KG1 (cell line): ENCODE results near the gene MAPRE3.

ENCODE experiments used
- DNase-seq: peaks from one replicate; lab custom pipeline; 2025; lab: John Stamatoyannopoulos, UW

MAPRE3 gene

GRCh38 chr2:27014771-27015433, 44.5 kb downstream of the MAPRE3 start:
- DNase-seq = no peak

- peak; percentile 25 for DNase-seq
Observed at GRCh38 chr2:27016801-27017325, 46.4 kb downstream of the MAPRE3 start.

- no peak for DNase-seq
Observed at GRCh38 chr2:27018142-27018541, 47.7 kb downstream of the MAPRE3 start.

- no peak for DNase-seq
Observed at GRCh38 chr2:27019459-27019858, 49.0 kb downstream of the MAPRE3 start.

- DNase-seq = no peak
Observed at GRCh38 chr2:27019931-27020855, 49.8 kb downstream of the MAPRE3 start.

- DNase-seq = no peak
Observed at GRCh38 chr2:27021253-27022049, 51.0 kb downstream of the MAPRE3 start.

- DNase-seq = no peak
Observed at GRCh38 chr2:27023740-27024139, 53.3 kb downstream of the MAPRE3 start.

GRCh38 chr2:27024188-27024587, 53.8 kb downstream of the MAPRE3 start:
- DNase-seq = no peak

GRCh38 chr2:27024812-27025211, 54.4 kb downstream of the MAPRE3 start:
- DNase-seq = no peak

GRCh38 chr2:27025281-27025800, 54.9 kb downstream of the MAPRE3 start:
- no peak for DNase-seq

GRCh38 chr2:27025861-27026851, 55.7 kb downstream of the MAPRE3 start:
- DNase-seq = no peak

- no peak for DNase-seq
Observed at GRCh38 chr2:27027211-27027651, 56.8 kb downstream of the MAPRE3 start.

- DNase-seq = no peak
Observed at GRCh38 chr2:27029051-27029450, 58.6 kb downstream of the MAPRE3 start.

- peak; percentile 75 for DNase-seq
Observed at GRCh38 chr2:27032495-27033252, 62.2 kb downstream of the MAPRE3 start, which contains the start of gene TMEM214. TSS of gene TMEM214 (plus strand) at chr2:27032965. CDS start at chr2:27033016, 51 bp downstream.

GRCh38 chr2:27033253-27033852, 62.9 kb downstream of the MAPRE3 start:
- DNase-seq = no peak

- no peak for DNase-seq
Observed at GRCh38 chr2:27038012-27038411, 67.6 kb downstream of the MAPRE3 start.

- no peak for DNase-seq
Observed at GRCh38 chr2:27038631-27039339, 68.3 kb downstream of the MAPRE3 start.

GRCh38 chr2:27039426-27039825, 69.0 kb downstream of the MAPRE3 start:
- DNase-seq = no peak

- DNase-seq = no peak
Observed at GRCh38 chr2:27039871-27040270, 69.4 kb downstream of the MAPRE3 start.
